Right cardiac atrium (tissue), 5 donors: Measurements from ENCODE around the gene GAB1. TPM values are rescaled to one million over a fixed set of nuclear protein-coding genes. Genes with fewer than 3 reads are reported as not detected.
"Not testable (repeated sequence)": the region's sequence is repeated elsewhere in the genome, so short reads cannot be mapped to it uniquely, and the experiment has no call there.

Experiments used
- ATAC-seq, 2 donors: fragments of 200-7000 bp; cut with Tn5 transposase; one replicate each; pipeline versions ENCODE4 v1.8.0 to v1.9.1; 2020; ENCODE audit warnings: moderate library complexity in 2 of 2, mild to moderate bottlenecking in 1 of 2
- DNase-seq, 3 donors: peaks; one replicate each; pipeline ENCODE4 v3.0.0-alpha.2; 2020
- H3K27ac ChIP-seq: one replicate; pipeline ENCODE4 v1.5.1; 2013; ENCODE audit warnings: mild to moderate bottlenecking, low read length, control low read depth, moderate library complexity
- H3K27me3 ChIP-seq: one replicate; pipeline ENCODE4 v1.6.1; 2013; ENCODE audit not compliant: control insufficient read depth, insufficient read depth
- H3K4me1 ChIP-seq: one replicate; pipeline ENCODE4 v1.6.1; 2013; ENCODE audit warnings: low read length; ENCODE audit not compliant: control insufficient read depth, insufficient read depth
- H3K4me3 ChIP-seq: one replicate; pipeline ENCODE4 v1.5.1; 2013; ENCODE audit warnings: low read length, control low read depth
- H3K9me3 ChIP-seq: one replicate; pipeline ENCODE4 v1.6.1; 2013; ENCODE audit warnings: low read length; ENCODE audit not compliant: control insufficient read depth
- WGBS: extraction: QIAGEN DNeasy Blood & Tissue Kit; methylation state at CpG from one replicate; pipeline ENCODE4 v1.1.7; 2013; 5-methylcytosine and 5-hydroxymethylcytosine counted together
- intact Hi-C, 4 donors: fragments of 100-400 bp; cut with DNase I; formaldehyde crosslinking; loops; one replicate each; pipeline versions ENCODE4 v1.11.0 to v1.14.0; 2022 to 2023
- polyA plus RNA-seq: library from polyadenylated mRNA; stranded (reverse); fragments of 200-250 nt; gene quantifications from one replicate; pipeline ENCODE4 v1.2.3, GENCODE V29; 2013
- total RNA-seq, 4 donors: library from RNA; stranded (reverse); fragmentation: NEBNext Ultra II Directional; extraction: Animal tissue kit (Norgen Biotek cat#: 25700); gene quantifications; one replicate each; pipeline ENCODE4 v1.2.1, GENCODE V29; 2021
- donor health status: healthy with polysubstance abuse.
- donor health status: DM: no; HTN: yes; CAD: no.
- donor health status: DM: no; HTN: no; CAD: no.
- donor health status: DM: no; HTN: yes; CAD: no; lungs with severe emphysema.
- donor health status: DM: yes; HTN: yes; CAD: no.

The GAB1 gene
- total and polyA plus RNA-seq, 5 donors = 11.0 to 73.4 (median 58.3) TPM

- ATAC-seq = no peak
- Histone ChIP-seq H3K27me3 (no peaks in the 10 kb centered on the region), H3K9me3 (no peaks in the 10 kb centered on the region), H3K4me3 (no peak overlapping the region), H3K27ac (no peak overlapping the region), H3K4me1 (peaks cover 11% of the 10 kb centered on the region)
- intact Hi-C loops = no loop called here
- 62% methylated on average over 7 of the region's 7 CpGs for WGBS
- no peak for DNase-seq
Measured at GRCh38 chr4:143348233-143349077, 11.8 kb downstream of the GAB1 start.

- ATAC-seq (peak in 1 of 2 donors; percentile 28), DNase-seq (peak in 1 of 3 donors; percentile 42)
- H3K27ac ChIP-seq = peak overlapping the region; percentile 36
- not testable (repeated sequence) for H3K9me3 ChIP-seq, H3K4me1 ChIP-seq, H3K4me3 ChIP-seq, H3K27me3 ChIP-seq
- WGBS = 92% methylated on average over 25 of the region's 25 CpGs
- intact Hi-C loops = loop anchor here in 1 of 4 donors (5.0 kb wide), 1 partner anchor 52 kb away; no protein-coding TSS in a partner anchor
Measured at GRCh38 chr4:143349858-143350527, 13.3 kb downstream of the GAB1 start.

DNA sequence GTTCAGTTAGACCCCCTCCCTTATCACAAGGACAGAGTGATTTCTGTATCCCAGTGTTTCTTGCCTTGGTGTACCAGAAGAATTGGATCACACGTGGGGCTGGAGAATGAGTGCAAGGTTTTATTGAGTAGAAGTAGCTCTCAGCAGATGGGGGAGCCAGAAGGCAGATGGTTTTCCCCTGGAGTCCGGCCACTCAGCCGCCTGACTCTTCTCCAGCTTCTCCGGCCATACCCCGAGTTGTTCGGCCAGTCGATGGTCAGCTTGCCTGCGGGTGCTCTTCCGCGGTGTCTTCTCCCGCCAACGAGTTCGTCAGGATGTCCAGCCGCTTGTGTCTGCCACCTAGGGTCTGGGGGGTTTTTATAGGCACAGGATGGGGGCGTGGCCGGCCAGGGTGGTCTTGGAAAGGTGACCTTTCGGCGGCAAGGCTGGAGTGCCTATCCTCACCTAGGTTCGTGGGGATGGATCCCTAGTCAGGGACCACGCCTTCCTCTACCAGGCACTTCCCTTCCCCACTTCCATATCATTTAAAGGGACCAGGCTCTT, 14.5 kb downstream of the GAB1 start:
- WGBS = 84% methylated on average over 20 of the region's 20 CpGs
- Histone ChIP-seq H3K27me3 (no peaks in the 10 kb centered on the region), H3K9me3 (no peaks in the 10 kb centered on the region), H3K4me3 (no peak overlapping the region), H3K27ac (peak overlapping the region; percentile 90), H3K4me1 (peaks cover 10% of the 10 kb centered on the region)
- intact Hi-C loops = loop anchor here in 1 of 4 donors (5.0 kb wide), 1 partner anchor 51 kb away; no protein-coding TSS in a partner anchor
- ATAC-seq (no peak), DNase-seq (peak in 2 of 3 donors; percentile 41 to 52)

DNA sequence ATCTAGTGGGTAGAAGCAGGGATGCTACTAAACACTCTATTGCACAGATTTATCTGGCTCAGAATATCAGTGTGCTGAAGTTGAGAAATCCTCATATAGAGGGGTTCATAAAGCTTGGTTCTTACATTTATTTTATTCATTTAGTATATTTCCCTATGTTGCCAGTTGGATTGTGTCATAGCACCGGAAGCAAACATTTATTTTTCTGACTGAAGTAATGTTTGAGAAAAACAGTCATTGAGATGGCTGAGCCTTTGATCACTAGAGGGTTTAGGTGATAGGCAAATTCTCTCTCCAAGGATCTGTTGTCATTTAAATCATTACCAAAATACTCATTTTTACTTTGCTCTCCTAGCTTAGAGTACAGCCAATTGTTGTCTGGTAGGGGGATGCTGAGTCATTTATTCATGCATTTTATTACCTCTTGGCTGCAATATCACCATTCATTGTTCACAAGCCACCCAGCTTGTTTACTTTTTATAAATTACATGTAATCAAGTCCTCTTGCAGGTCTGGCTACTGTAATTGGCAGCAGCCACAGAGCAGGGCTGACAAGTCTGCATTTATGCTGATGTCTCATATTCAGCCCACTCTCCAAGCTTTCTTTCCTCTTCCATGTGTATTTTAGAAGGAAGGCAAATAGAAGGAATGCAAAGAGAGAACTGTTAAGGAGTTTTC, 15.2 kb downstream of the GAB1 start:
- ATAC-seq = peak in 1 of 2 donors; percentile 27
- no peak overlapping the region for H3K4me3 ChIP-seq

DNA sequence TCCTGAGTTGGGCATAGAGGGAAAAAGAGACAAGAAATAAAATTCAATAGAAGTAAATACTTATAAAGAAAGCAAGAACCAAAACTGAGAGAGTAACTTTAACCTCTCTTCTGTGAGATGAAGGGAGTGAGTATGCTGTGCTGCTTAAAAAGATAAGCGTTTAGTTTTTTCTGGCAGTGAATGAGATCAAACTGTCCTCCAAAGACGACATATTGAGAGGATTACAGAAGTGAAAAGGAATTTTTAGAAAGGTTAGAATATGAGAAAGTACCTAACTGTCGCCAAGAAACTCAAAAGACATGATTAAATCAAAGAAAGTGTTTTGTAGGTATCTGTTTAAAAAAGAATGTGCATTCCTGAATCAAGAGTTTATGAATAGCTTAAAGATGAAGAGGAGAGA, 16.0 kb downstream of the GAB1 start:
- Histone ChIP-seq H3K9me3 (no peaks in the 10 kb centered on the region), H3K27ac (no peak overlapping the region), H3K4me1 (peaks cover 10% of the 10 kb centered on the region), H3K27me3 (no peaks in the 10 kb centered on the region), H3K4me3 (no peak overlapping the region)
- intact Hi-C loops = loop anchor here in 1 of 4 donors (5.0 kb wide), 1 partner anchor 50 kb away; no protein-coding TSS in a partner anchor
- ATAC-seq = peak in 1 of 2 donors; percentile 49
- DNase-seq = no peak
- WGBS = 27% methylated on average over 3 of the region's 3 CpGs

More for the DNA sequence above, 15.2 kb downstream of the GAB1 start:
- Histone ChIP-seq H3K27me3 (no peaks in the 10 kb centered on the region), H3K4me1 (peaks cover 10% of the 10 kb centered on the region), H3K27ac (peak overlapping the region; percentile 90), H3K9me3 (no peaks in the 10 kb centered on the region)
- DNase-seq = no peak
- 37% methylated on average over 1 of the region's 1 CpG for WGBS
- intact Hi-C loops = loop anchor here in 1 of 4 donors (5.0 kb wide), 1 partner anchor 50 kb away; no protein-coding TSS in a partner anchor

GRCh38 chr4:143353797-143354196, 17.1 kb downstream of the GAB1 start:
- intact Hi-C loops = loop anchor here in 1 of 4 donors (5.0 kb wide), 1 partner anchor 49 kb away; no protein-coding TSS in a partner anchor
- Histone ChIP-seq H3K4me1 (peaks cover 10% of the 10 kb centered on the region), H3K27ac (peak overlapping the region; percentile 88), H3K4me3 (peak overlapping the region; percentile 47), H3K27me3 (no peaks in the 10 kb centered on the region), H3K9me3 (no peaks in the 10 kb centered on the region)
- ATAC-seq (no peak), DNase-seq (no peak)
- WGBS = 53% methylated on average over 2 of the region's 2 CpGs

- 39% methylated on average over 2 of the region's 2 CpGs for WGBS
- H3K9me3 ChIP-seq = no peaks in the 10 kb centered on the region
- H3K4me3 ChIP-seq = no peak overlapping the region
- ATAC-seq (peak; percentile 38 to 43), DNase-seq (no peak)
- peaks cover 10% of the 10 kb centered on the region for H3K4me1 ChIP-seq
- peak overlapping the region; percentile 62 for H3K27ac ChIP-seq
- intact Hi-C loops = loop anchor here in 1 of 4 donors (5.0 kb wide), 1 partner anchor 47 kb away; no protein-coding TSS in a partner anchor
- no peaks in the 10 kb centered on the region for H3K27me3 ChIP-seq
Measured at GRCh38 chr4:143354990-143355389, 18.3 kb downstream of the GAB1 start.

- Histone ChIP-seq H3K27me3 (no peaks in the 10 kb centered on the region), H3K27ac (peak overlapping the region; percentile 62), H3K9me3 (no peaks in the 10 kb centered on the region), H3K4me1 (peaks cover 10% of the 10 kb centered on the region), H3K4me3 (no peak overlapping the region)
- intact Hi-C loops = no loop called here
- peak in 1 of 2 donors; percentile 56 for ATAC-seq
- 61% methylated on average over 6 of the region's 6 CpGs for WGBS
- no peak for DNase-seq
Measured at GRCh38 chr4:143355540-143356217, 19.0 kb downstream of the GAB1 start.

DNA sequence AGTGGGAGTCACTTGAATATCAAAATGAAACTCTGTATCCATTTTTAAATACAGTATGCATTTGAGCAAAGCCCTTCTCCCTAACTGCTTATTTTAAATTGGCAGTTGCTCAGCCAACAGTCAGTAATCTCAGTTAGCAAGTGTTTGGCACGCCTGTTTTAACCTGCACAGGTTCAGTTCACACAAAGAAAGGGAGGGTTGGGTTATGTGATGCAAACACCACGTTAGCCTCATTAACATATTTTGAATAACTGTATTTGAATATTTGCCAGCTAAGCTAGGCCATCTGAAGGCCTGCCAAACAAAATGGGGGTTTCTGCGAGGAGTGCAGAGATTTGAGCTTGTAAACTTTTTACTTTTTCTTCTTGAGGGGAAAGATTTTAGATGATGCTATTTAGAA, 19.8 kb downstream of the GAB1 start:
- peak in 1 of 2 donors; percentile 29 for ATAC-seq
- no peaks in the 10 kb centered on the region for H3K27me3 ChIP-seq
- no peak for DNase-seq

More for the DNA sequence above, 19.8 kb downstream of the GAB1 start:
- no peak overlapping the region for H3K27ac ChIP-seq
- intact Hi-C loops = no loop called here
- peaks cover 4% of the 10 kb centered on the region for H3K4me1 ChIP-seq
- H3K4me3 ChIP-seq = no peak overlapping the region
- no peaks in the 10 kb centered on the region for H3K9me3 ChIP-seq
- 31% methylated on average over 3 of the region's 3 CpGs for WGBS
